ENCODE data around the gene BLTP2.
A peak's percentile ranks its signal among the peaks of the same experiment; 100 is the strongest.

BLTP2 gene

DNA sequence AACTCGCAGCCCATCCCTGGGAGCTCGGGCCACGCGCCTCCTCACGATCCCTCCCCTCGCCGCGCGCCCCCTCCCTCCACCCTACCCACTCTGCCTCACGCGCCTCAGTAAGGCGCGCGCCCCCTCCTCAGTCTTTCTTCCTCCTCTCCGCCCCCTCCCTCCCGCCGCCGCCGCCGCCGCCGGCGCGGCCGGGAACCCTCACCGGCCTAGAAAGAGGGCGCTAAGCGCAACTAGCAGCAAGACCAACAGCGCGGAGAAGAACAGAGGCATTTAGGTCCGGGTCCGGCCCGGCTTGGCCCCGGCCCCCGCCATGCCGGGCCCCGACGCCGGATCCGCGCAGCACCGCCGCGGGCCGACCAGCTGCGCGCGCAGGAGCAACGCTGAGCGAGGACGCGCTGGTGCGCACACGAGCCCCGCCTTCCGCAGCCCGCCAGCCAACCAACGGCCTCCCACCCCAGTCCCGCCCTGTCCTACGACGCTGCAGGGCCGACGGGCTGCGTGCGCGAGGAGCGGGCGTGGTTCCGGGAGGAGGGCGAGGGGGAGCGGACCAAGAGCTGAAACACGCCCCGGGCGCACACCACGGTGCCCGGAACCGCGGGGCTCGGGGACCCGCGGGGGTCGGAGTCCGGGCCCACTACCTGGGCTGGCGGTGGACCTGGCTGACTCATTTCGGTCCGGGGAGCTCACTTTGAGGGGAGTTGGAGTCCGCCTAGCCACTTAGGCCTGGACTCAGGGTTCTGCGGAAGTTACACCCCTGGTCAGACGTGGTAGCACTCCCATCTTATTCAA lies at the start of gene BLTP2:
BLTP2 (minus strand) TSS at position 372 of the 789 bp plus-strand sequence; CDS start at position 270, 102 bp downstream.
- DNase-seq (ENCODE audit: low read depth, low spot score), result peak; percentile 95
- in situ Hi-C loops (cut with HindIII; ENCODE audit: low sequenced_read_pairs), result no loop called here
- H3K4me3 ChIP-seq (ENCODE audit: low read depth, low read length), result peak within 1 kb of the TSS; percentile 90
- TF ChIP-seq, protein P1, sequence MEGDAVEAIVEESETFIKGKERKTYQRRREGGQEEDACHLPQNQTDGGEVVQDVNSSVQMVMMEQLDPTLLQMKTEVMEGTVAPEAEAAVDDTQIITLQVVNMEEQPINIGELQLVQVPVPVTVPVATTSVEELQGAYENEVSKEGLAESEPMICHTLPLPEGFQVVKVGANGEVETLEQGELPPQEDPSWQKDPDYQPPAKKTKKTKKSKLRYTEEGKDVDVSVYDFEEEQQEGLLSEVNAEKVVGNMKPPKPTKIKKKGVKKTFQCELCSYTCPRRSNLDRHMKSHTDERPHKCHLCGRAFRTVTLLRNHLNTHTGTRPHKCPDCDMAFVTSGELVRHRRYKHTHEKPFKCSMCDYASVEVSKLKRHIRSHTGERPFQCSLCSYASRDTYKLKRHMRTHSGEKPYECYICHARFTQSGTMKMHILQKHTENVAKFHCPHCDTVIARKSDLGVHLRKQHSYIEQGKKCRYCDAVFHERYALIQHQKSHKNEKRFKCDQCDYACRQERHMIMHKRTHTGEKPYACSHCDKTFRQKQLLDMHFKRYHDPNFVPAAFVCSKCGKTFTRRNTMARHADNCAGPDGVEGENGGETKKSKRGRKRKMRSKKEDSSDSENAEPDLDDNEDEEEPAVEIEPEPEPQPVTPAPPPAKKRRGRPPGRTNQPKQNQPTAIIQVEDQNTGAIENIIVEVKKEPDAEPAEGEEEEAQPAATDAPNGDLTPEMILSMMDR (IDR thresholded peaks at IDR 0.05; ENCODE audit: low read depth, low read length), result no peak

DNA sequence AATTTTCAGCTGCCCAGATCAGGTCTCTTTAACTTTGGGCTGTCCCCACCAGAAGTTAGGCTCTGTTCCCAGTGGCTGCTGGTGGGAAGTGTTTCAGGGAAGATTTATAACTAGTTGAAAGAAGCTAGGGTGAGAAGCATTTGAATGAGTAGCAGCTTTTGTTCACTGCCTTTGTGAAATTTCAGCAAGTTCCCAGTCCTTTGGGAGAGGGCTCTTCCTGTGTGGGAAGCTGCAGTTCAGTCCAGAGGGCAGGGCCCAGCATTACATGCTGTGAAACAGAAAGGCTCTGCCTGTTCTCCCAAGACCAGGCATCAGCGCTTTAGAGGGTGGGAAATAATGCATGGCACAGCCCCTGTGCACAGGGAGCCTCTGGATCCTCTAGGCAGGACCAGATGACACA lies 48.9 kb upstream of the BLTP2 start:
- DNase-seq (ENCODE audit: low read depth, low spot score), result no peak
- TF ChIP-seq, protein P1 (IDR thresholded peaks at IDR 0.05; ENCODE audit: low read depth, low read length), result no peak
- in situ Hi-C loops (cut with HindIII; ENCODE audit: low sequenced_read_pairs), result no loop called here
- no peak overlapping the region for H3K4me3 ChIP-seq (ENCODE audit: low read depth, low read length)

DNA sequence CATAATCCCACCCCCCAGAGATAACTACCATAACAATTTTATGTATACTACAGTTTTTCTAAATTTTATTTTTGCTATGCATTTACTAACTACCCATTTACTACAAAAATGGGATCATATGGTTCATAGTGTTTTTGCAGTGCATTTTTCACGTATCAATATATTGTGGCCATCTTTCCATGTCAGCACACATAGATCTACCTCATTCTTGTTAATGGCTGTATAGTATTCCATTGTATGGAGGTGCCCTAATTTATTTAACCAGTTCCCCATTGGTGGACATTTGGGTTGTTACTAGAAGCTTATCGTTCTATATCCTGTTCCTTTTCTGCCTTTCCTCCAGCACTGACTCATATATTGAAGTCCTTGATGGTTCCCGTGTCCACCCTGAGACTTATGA lies 44.1 kb upstream of the BLTP2 start:
- TF ChIP-seq, protein P1 (IDR thresholded peaks at IDR 0.05; ENCODE audit: low read depth, low read length), result no peak
- DNase-seq (ENCODE audit: low read depth, low spot score), result no peak
- in situ Hi-C loops (cut with HindIII; ENCODE audit: low sequenced_read_pairs), result no loop called here
- H3K4me3 ChIP-seq (ENCODE audit: low read depth, low read length), result no peak overlapping the region

DNA sequence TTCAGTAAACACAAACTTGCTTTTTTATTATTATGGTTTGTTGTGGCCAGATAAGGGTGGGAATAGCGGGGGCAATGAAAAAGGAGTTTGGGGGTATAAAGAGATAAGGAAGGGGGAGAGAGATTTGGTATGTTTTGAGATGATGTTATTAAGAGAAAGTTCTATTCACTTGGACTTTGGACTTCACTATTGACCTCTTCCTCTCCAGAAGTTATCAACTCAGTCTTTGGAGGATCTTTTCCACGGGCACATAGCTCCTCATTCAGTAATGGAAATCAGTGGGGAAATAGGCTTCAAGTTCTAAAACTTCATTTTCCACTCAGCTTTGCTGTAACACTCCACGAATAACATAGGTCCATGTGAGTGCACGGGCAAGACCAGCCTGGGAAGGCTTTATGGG lies 43.5 kb upstream of the BLTP2 start:
- DNase-seq (ENCODE audit: low read depth, low spot score), result no peak
- in situ Hi-C loops (cut with HindIII; ENCODE audit: low sequenced_read_pairs), result no loop called here
- TF ChIP-seq, protein P1 (IDR thresholded peaks at IDR 0.05; ENCODE audit: low read depth, low read length), result no peak
- H3K4me3 ChIP-seq (ENCODE audit: low read depth, low read length), result no peak overlapping the region

DNA sequence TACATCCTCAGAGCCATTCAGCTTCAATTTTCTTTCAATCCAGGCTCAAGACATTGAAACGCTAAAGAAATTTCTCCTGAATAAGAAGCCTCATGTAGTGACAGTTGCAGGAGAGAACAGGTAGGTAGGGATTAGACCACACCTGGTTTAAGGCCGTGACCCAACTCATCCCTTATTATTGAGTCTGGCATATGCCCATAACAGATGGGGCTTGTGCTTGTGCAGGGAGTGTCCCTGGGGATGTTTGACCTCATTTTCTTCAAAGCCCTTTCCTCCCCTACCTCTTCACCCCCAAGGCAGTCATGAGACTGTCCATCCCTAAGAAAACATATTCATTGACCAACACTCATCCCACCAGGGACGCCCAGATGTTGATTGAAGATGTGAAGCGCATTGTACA lies 41.3 kb upstream of the BLTP2 start:
- H3K4me3 ChIP-seq (ENCODE audit: low read depth, low read length), result no peak overlapping the region
- DNase-seq (ENCODE audit: low read depth, low spot score), result no peak
- TF ChIP-seq, protein P1 (IDR thresholded peaks at IDR 0.05; ENCODE audit: low read depth, low read length), result no peak
- in situ Hi-C loops (cut with HindIII; ENCODE audit: low sequenced_read_pairs), result no loop called here

DNA sequence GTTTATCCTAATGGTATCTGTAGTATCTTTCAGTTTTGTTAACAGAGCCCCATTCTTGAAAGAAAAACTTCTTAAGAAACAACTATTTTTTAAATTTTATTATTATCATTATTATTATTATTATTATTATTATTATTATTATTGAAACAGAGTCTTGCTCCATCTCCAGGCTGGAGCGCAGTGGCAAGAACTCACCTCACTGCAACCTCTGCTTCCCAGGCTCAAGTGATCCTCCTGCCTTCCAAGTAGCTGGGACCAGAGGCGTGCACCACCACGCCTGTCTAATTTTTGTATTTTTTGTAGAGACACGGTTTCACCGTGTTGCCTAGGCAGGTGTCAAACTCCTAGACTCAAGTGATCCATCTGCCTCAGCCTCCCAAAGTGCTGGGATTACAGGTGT lies 40.4 kb upstream of the BLTP2 start:
- in situ Hi-C loops (cut with HindIII; ENCODE audit: low sequenced_read_pairs), result no loop called here
- DNase-seq (ENCODE audit: low read depth, low spot score), result no peak
- no peak overlapping the region for H3K4me3 ChIP-seq (ENCODE audit: low read depth, low read length)
- TF ChIP-seq, protein P1 (IDR thresholded peaks at IDR 0.05; ENCODE audit: low read depth, low read length), result no peak
